Endometrium (tissue), 2 donors: Measurements from ENCODE around the gene ATP6V1A.

Experiments
- FAIRE-seq: peaks from 2 replicates; lab custom pipeline; 2012; peaks lifted over from hg19 to GRCh38; lab: Jason Lieb, UNC
- donor health status: control.
- donor health status: control.

ATP6V1A gene

GRCh38 chr3:113747283-113748046 is 630 bp downstream of the ATP6V1A start:
- no peak for FAIRE-seq

- peak; percentile 74 for FAIRE-seq
Measured at GRCh38 chr3:113751141-113751540, 4.3 kb downstream of the ATP6V1A start.

GRCh38 chr3:113753376-113753985 is 6.6 kb downstream of the ATP6V1A start:
- FAIRE-seq: no peak

- FAIRE-seq: no peak
Measured at GRCh38 chr3:113754494-113755159, 7.8 kb downstream of the ATP6V1A start.

- no peak for FAIRE-seq
Measured at GRCh38 chr3:113758389-113759024, 11.7 kb downstream of the ATP6V1A start.

- FAIRE-seq: no peak
Measured at GRCh38 chr3:113764698-113765097, 17.9 kb downstream of the ATP6V1A start.

GRCh38 chr3:113769551-113769950 is 22.7 kb downstream of the ATP6V1A start:
- no peak for FAIRE-seq

- FAIRE-seq: no peak
Measured at GRCh38 chr3:113771993-113772392, 25.2 kb downstream of the ATP6V1A start.

GRCh38 chr3:113773381-113773780 is 26.5 kb downstream of the ATP6V1A start:
- no peak for FAIRE-seq

GRCh38 chr3:113775516-113775915 is 28.7 kb downstream of the ATP6V1A start:
- no peak for FAIRE-seq

GRCh38 chr3:113776564-113776963 is 29.7 kb downstream of the ATP6V1A start:
- FAIRE-seq: no peak

GRCh38 chr3:113783463-113783862 is 36.6 kb downstream of the ATP6V1A start:
- FAIRE-seq: no peak

GRCh38 chr3:113783980-113784379 is 37.1 kb downstream of the ATP6V1A start:
- FAIRE-seq: no peak

- no peak for FAIRE-seq
Measured at GRCh38 chr3:113791381-113791780, 44.5 kb downstream of the ATP6V1A start.

- FAIRE-seq: no peak
Measured at GRCh38 chr3:113794526-113794925, 47.7 kb downstream of the ATP6V1A start.

- FAIRE-seq: peak; percentile 4
Measured at GRCh38 chr3:113795693-113796092, 48.9 kb downstream of the ATP6V1A start.

- no peak for FAIRE-seq
Measured at GRCh38 chr3:113802795-113803455, 56.1 kb downstream of the ATP6V1A start.

GRCh38 chr3:113804661-113805060 is 57.8 kb downstream of the ATP6V1A start:
- no peak for FAIRE-seq

GRCh38 chr3:113805249-113805648 is 58.4 kb downstream of the ATP6V1A start:
- no peak for FAIRE-seq

GRCh38 chr3:113812854-113813253 is 66.0 kb downstream of the ATP6V1A start:
- FAIRE-seq: no peak

GRCh38 chr3:113819866-113820265 is 73.0 kb downstream of the ATP6V1A start:
- FAIRE-seq: no peak

GRCh38 chr3:113825090-113825489 is 78.3 kb downstream of the ATP6V1A start:
- FAIRE-seq: no peak
